Measurements from ENCODE around the gene CD83. TPM values are rescaled to one million over a fixed set of nuclear protein-coding genes. Genes with fewer than 3 reads are reported as not detected.
"Not testable (repeated sequence)": the region's sequence is repeated elsewhere in the genome, so short reads cannot be mapped to it uniquely, and the experiment has no call there.

Gene CD83
- total RNA-seq, 1 donor from 2014 or later: 0.11 TPM

DNA sequence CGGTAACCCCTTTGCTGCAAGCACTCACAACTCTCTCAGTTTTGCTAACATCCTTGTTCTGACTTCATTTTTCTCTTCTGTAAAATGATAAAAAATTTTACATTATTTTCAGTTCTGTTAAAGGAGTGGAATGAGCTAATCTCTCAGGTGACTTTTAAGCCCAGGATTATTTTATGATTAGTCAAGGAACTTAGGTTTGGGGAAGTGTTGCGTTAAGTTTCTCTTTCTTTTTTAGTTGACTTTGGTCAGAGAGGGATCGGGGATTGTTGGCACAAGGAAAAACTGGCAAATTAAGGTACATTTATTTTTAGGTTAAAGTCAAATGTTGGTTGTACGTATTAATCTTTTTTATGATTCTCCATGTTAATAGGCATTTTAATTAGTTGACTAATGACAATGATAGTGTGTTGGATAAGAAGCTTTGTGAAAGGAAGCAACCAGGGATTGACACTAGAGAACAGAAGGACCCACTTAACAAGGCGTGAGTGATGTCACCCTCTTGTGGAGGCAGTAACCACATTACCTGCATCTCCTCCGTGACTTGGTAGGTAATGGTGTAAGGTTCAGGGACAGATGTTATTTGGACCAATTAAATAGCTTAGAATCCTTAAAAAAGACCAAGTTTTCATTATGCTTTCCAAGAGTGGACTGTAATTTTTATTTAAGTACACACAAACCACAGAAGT, 31.6 kb downstream of the CD83 start:
- Histone ChIP-seq H3K4me1 (no peaks in the 10 kb centered on the region), H3K27ac (no peak overlapping the region), H3K9me3 (no peaks in the 10 kb centered on the region), H3K36me3 (no peaks in the 10 kb centered on the region), H3K4me3 (no peak overlapping the region), H3K27me3 (no peaks in the 10 kb centered on the region)
- TF ChIP-seq, protein P1, sequence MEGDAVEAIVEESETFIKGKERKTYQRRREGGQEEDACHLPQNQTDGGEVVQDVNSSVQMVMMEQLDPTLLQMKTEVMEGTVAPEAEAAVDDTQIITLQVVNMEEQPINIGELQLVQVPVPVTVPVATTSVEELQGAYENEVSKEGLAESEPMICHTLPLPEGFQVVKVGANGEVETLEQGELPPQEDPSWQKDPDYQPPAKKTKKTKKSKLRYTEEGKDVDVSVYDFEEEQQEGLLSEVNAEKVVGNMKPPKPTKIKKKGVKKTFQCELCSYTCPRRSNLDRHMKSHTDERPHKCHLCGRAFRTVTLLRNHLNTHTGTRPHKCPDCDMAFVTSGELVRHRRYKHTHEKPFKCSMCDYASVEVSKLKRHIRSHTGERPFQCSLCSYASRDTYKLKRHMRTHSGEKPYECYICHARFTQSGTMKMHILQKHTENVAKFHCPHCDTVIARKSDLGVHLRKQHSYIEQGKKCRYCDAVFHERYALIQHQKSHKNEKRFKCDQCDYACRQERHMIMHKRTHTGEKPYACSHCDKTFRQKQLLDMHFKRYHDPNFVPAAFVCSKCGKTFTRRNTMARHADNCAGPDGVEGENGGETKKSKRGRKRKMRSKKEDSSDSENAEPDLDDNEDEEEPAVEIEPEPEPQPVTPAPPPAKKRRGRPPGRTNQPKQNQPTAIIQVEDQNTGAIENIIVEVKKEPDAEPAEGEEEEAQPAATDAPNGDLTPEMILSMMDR (IDR thresholded peaks at IDR 0.05): no peak
- intact Hi-C loops (cut with DNase I): no loop called here
- no peak for DNase-seq (ENCODE audit: low spot score in 2 of 2)

DNA sequence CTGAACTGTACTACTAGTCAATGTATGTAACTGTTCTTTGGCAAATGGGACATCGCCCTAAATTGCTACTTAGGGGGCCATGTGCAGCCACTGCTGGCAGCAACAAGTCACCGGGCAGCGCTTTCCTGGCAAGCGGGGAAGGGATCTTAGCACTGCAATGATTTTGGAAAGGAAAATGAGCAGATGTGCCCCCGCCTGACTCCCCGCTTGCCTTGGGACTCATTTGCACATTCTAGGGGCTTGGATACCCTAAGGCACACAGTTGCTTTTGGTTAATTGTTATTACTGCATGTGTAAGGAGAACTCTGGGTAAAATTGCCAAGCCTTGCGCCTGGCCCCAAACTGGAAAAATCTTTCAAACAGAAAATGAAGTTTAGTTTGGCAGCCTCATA, 32.2 kb downstream of the CD83 start:
- H3K9me3 ChIP-seq: no peaks in the 10 kb centered on the region
- no peak for DNase-seq (ENCODE audit: low spot score in 2 of 2)
- no peak overlapping the region for H3K27ac ChIP-seq
- no peak overlapping the region for H3K4me3 ChIP-seq
- TF ChIP-seq, protein P1 (IDR thresholded peaks at IDR 0.05): no peak
- no peaks in the 10 kb centered on the region for H3K36me3 ChIP-seq
- intact Hi-C loops (cut with DNase I): no loop called here
- no peaks in the 10 kb centered on the region for H3K27me3 ChIP-seq
- no peaks in the 10 kb centered on the region for H3K4me1 ChIP-seq

DNA sequence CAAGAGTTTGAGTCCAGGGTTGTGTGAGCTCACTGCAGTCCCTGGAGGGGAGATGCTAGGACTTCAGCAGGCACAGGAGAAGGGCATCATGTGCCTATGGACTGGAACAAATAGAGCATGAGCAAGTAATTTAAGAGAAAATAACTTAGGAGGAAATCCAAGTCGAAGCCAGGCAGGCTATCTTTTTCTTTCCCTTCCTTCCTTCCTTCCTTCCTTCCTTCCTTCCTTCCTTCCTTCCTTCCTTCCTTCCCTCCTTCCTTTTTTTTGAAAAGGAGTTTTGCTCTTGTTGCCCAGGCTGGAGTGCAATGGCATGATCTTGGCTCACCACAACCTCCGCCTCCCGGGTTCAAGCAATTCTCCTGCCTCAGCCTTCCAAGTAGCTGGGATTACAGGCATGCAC, 33.7 kb downstream of the CD83 start:
- H3K27ac ChIP-seq; H3K36me3 ChIP-seq; H3K27me3 ChIP-seq; DNase-seq (ENCODE audit: low spot score in 2 of 2); H3K4me3 ChIP-seq; H3K9me3 ChIP-seq; H3K4me1 ChIP-seq; intact Hi-C loops (cut with DNase I): not testable (repeated sequence)

DNA sequence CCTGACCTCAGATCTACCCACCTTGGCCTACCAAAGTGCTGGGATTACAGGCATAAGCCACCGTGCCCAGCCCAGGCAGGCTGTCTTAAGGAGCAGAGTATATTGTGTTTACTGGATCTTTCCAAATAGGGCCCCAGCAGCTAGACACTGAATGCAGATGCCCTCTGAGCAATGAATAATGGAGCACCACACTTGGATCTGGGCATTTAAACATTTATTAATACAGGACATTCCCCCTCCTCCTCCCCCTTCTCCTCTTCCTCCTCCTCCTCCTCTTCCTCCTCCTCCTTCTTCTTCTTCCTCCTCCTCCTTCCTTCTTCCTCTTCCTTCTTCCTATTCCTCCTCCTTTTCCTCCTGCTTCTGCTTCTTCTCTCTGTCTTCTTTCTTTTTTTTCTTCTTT, 34.2 kb downstream of the CD83 start:
- intact Hi-C loops (cut with DNase I): no loop called here
- H3K4me1 ChIP-seq: no peaks in the 10 kb centered on the region
- TF ChIP-seq, protein P1 (IDR thresholded peaks at IDR 0.05): no peak

DNA sequence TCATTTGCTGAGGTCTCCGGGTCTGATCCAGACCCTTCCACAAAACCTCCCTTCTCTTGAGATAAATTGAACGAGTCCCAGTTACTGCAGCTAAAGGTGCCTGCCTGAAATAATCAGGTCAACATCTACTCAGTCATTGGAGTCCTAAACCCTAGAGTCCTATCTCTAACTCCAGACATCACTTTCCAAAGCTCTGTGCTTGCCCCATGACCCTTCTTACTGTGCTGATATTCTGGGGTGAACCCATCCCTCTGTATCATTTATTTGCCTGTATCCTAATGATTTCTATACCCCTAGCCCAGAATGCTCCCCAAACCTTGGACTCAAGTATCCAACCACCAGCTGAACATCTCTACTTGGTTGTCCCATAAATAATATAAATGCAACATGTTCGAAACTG, 35.7 kb downstream of the CD83 start:
- TF ChIP-seq, protein P1 (IDR thresholded peaks at IDR 0.05): no peak
- DNase-seq (ENCODE audit: low spot score in 2 of 2): no peak
- no peaks in the 10 kb centered on the region for H3K4me1 ChIP-seq
- H3K4me3 ChIP-seq: no peak overlapping the region
- H3K27me3 ChIP-seq: no peaks in the 10 kb centered on the region
- intact Hi-C loops (cut with DNase I): no loop called here
- no peaks in the 10 kb centered on the region for H3K36me3 ChIP-seq
- H3K27ac ChIP-seq: no peak overlapping the region
- no peaks in the 10 kb centered on the region for H3K9me3 ChIP-seq

More for the DNA sequence above, 34.2 kb downstream of the CD83 start:
- no peaks in the 10 kb centered on the region for H3K36me3 ChIP-seq
- H3K27me3 ChIP-seq: no peaks in the 10 kb centered on the region
- DNase-seq (ENCODE audit: low spot score in 2 of 2): no peak
- no peak overlapping the region for H3K27ac ChIP-seq
- H3K9me3 ChIP-seq: no peaks in the 10 kb centered on the region
- no peak overlapping the region for H3K4me3 ChIP-seq

DNA sequence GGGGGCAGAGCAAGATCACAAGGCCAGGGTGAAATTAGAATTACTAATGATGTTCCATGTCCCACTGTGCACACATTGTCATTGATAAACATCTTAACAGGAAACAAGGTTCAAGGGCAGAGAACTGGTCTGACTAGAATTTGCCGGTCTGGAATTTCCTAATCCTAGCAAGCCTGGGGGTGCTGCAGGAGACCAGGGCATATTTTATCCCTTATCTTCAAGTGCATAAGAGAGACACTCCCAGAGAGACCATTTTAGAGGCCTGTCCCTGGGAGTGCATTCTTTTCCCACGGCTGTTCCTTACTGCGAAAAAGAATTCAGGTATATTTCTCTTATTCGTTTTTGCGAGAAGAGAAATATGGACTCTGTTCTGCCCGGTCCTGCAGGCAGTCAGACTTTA, 41.5 kb downstream of the CD83 start:
- no peaks in the 10 kb centered on the region for H3K4me1 ChIP-seq
- H3K4me3 ChIP-seq: no peak overlapping the region
- TF ChIP-seq, protein P1 (IDR thresholded peaks at IDR 0.05): no peak
- H3K27me3 ChIP-seq: no peaks in the 10 kb centered on the region
- H3K36me3 ChIP-seq: no peaks in the 10 kb centered on the region
- no peaks in the 10 kb centered on the region for H3K9me3 ChIP-seq
- no peak for DNase-seq (ENCODE audit: low spot score in 2 of 2)
- intact Hi-C loops (cut with DNase I): no loop called here
- H3K27ac ChIP-seq: no peak overlapping the region

All from ascending aorta (tissue), 2 donors.